Ammon's horn (tissue), 1 donor: ENCODE data around the gene PPP1R3G.
"Not testable (repeated sequence)": the region's sequence is repeated elsewhere in the genome, so short reads cannot be mapped to it uniquely, and the experiment has no call there.

Source experiments
- DNase-seq: peaks from one replicate; pipeline ENCODE4 v3.0.0-alpha.2; 2016; ENCODE audit warnings: low spot score

The PPP1R3G gene

GRCh38 chr6:5084781-5085647 is at the start of gene PPP1R3G:
Gene PPP1R3G (plus strand): TSS chr6:5085341. CDS start chr6:5085486, 145 bp downstream.
- no peak for DNase-seq

- DNase-seq, result no peak
These were observed 48.9 kb upstream of the PPP1R3G start for GRCh38 chr6:5036269-5036668.

GRCh38 chr6:5041955-5042354 is 43.2 kb upstream of the PPP1R3G start:
- DNase-seq, result no peak

- no peak for DNase-seq
These were observed 42.7 kb upstream of the PPP1R3G start for GRCh38 chr6:5042436-5042835.

GRCh38 chr6:5044866-5045265 is 40.3 kb upstream of the PPP1R3G start:
- no peak for DNase-seq

GRCh38 chr6:5045416-5045815 is 39.7 kb upstream of the PPP1R3G start:
- no peak for DNase-seq

GRCh38 chr6:5046430-5046829 is 38.7 kb upstream of the PPP1R3G start:
- DNase-seq, result no peak

- no peak for DNase-seq
These were observed 35.1 kb upstream of the PPP1R3G start for GRCh38 chr6:5050009-5050408.

- DNase-seq, result no peak
These were observed 33.7 kb upstream of the PPP1R3G start for GRCh38 chr6:5051394-5051793.

GRCh38 chr6:5053038-5053437 is 32.1 kb upstream of the PPP1R3G start:
- DNase-seq, result no peak

GRCh38 chr6:5053864-5054244 is 31.3 kb upstream of the PPP1R3G start:
- DNase-seq, result no peak

GRCh38 chr6:5054245-5054873 is 30.8 kb upstream of the PPP1R3G start:
- no peak for DNase-seq

- no peak for DNase-seq
These were observed 30.0 kb upstream of the PPP1R3G start for GRCh38 chr6:5055118-5055517.

- DNase-seq, result no peak
These were observed 26.9 kb upstream of the PPP1R3G start for GRCh38 chr6:5058254-5058653.

GRCh38 chr6:5059036-5059896 is 25.9 kb upstream of the PPP1R3G start:
- no peak for DNase-seq

GRCh38 chr6:5060439-5060838 is 24.7 kb upstream of the PPP1R3G start:
- DNase-seq, result not testable (repeated sequence)

- DNase-seq, result no peak
These were observed 24.0 kb upstream of the PPP1R3G start for GRCh38 chr6:5061152-5061551.

- DNase-seq, result no peak
These were observed 21.5 kb upstream of the PPP1R3G start for GRCh38 chr6:5063617-5064016.

- DNase-seq, result no peak
These were observed 18.6 kb upstream of the PPP1R3G start for GRCh38 chr6:5066456-5067093.

- no peak for DNase-seq
These were observed 17.8 kb upstream of the PPP1R3G start for GRCh38 chr6:5067305-5067704.

- DNase-seq, result no peak
These were observed 16.9 kb upstream of the PPP1R3G start for GRCh38 chr6:5068153-5068751.

GRCh38 chr6:5071216-5071615 is 13.9 kb upstream of the PPP1R3G start:
- DNase-seq, result no peak
